Coronary artery (tissue), 2 donors: ENCODE measurements around the gene P4HA1.

Source experiments
- DNase-seq: peaks from one replicate; pipeline ENCODE4 v3.0.0-alpha.2; 2017; ENCODE audit warnings: low spot score
- H3K27ac ChIP-seq, 2 donors: fragments of 200-600 bp; sonication (generic); one replicate each; pipeline ENCODE4 v1.5.1; 2016 to 2019
- H3K4me3 ChIP-seq: fragments of 200-600 bp; sonication (generic); 2 replicates; pipeline ENCODE4 v1.5.1; 2016; ENCODE audit warnings: mild to moderate bottlenecking, moderate library complexity
- CTCF ChIP-seq: fragments of 200-600 bp; sonication (generic); IDR thresholded peaks from one replicate; pipeline ENCODE4 v1.5.1; 2019; ENCODE audit warnings: antibody characterized with exemption

Gene P4HA1

GRCh38 chr10:73096449-73097304 is at the start of gene P4HA1:
TSS of gene P4HA1 (minus strand) at chr10:73096866. CDS start at chr10:73074883, 21,983 bp downstream.
- H3K27ac ChIP-seq, result peak within 1 kb of the TSS; percentile 91 to 99
- H3K4me3 ChIP-seq, result peak within 1 kb of the TSS; percentile 96
- TF ChIP-seq CTCF, result peak; percentile 50
- DNase-seq, result peak; percentile 99

- Histone ChIP-seq H3K4me3 (no peak overlapping the region), H3K27ac (no peak overlapping the region)
- DNase-seq, result no peak
- no peak for TF ChIP-seq CTCF
These were observed 44.9 kb upstream of the P4HA1 start for GRCh38 chr10:73141603-73142002.

GRCh38 chr10:73139251-73139650 is 42.6 kb upstream of the P4HA1 start:
- no peak overlapping the region for H3K4me3 ChIP-seq
- no peak for TF ChIP-seq CTCF
- H3K27ac ChIP-seq, result no peak overlapping the region
- DNase-seq, result no peak

- DNase-seq, result no peak
- Histone ChIP-seq H3K27ac (no peak overlapping the region), H3K4me3 (no peak overlapping the region)
- TF ChIP-seq CTCF, result no peak
These were observed 40.0 kb upstream of the P4HA1 start for GRCh38 chr10:73136627-73137026.

GRCh38 chr10:73134727-73135126 is 38.1 kb upstream of the P4HA1 start:
- H3K27ac ChIP-seq, result no peak overlapping the region
- H3K4me3 ChIP-seq, result no peak overlapping the region
- DNase-seq, result no peak
- TF ChIP-seq CTCF, result no peak

GRCh38 chr10:73131913-73132686 is 35.4 kb upstream of the P4HA1 start:
- no peak for DNase-seq
- no peak for TF ChIP-seq CTCF
- no peak overlapping the region for H3K27ac ChIP-seq
- no peak overlapping the region for H3K4me3 ChIP-seq
